HG03521 (cell line): Measurements from ENCODE around the gene KRT79.

ENCODE experiments used
- ATAC-seq: cut with Tn5 transposase; IDR thresholded peaks from one replicate; pipeline ENCODE4 v1.9.1; 2021; ENCODE audit warnings: mild to moderate bottlenecking, moderate library complexity; ENCODE audit not compliant: unreplicated experiment

KRT79 gene

DNA sequence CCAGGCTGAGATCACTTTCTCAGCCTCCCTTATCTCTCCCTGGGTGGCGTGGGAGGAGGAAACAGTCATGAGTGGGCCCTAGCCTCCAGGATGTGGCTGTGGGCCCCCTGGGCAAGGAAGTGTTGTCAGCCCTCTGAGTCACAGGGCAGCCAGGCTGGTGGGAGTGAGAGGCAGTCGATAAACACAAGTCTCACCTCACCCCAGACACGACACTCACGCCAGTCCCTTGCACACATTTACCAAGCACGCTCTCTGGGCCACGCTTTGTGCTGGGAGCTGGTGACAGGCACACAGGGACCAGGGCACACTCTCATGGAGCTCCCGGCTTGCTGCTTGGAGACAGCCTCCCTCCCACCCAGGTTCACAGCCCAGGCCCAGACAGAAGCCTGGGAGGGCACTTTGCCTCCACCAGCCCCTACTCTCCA, 1.9 kb upstream of the KRT79 start:
- ATAC-seq, result no peak

DNA sequence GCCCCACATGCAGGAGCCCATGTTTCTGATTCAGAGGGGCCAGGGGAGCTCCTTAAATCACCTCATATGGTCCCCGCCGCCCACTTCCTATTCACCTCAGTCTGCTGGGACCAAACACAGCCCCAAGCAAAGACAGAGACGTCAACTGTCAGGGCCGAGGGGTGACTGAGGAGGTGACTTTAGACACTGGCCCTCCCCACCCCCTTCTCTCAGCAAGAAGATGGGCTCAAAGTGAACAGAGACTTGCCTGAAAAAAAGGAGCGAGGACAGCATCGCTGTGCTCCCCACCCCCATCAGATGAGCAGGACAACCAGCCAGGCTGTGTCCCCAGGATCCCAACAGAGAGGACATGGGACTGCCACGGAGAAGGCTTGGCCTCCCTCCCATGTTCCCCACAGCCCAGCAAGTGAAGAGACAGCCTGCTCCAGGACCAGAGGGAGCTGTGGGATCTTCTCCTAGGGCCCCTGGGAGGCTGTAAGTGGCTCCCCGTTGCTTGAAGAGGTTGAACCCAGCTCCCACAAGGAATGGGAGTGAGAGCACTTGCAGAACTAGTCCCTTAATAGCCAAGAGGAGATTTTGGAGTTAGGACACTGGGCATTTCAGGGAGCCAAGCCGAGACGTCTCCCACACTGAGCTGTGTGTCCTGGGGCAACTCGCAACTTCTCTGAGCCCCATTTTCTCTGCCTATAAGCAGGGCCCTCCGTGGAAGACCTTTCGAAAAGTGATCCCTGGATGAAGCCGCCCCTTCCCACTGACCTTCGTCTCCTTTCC, 1.3 kb upstream of the KRT79 start:
- no peak for ATAC-seq

DNA sequence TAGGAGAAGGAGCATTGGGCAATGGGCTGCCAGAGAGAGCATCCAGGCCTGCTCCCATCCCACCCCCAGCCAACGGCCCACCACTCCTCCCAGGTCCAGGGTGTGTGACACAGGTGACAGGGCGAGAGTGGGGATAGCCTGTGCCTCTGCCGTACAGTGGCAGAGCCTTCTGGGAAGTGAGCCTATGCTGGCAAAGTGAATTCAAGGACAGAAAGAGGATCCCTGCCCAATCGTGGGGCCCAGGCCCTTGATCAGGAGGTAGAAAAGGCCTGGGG, 553 bp upstream of the KRT79 start:
- ATAC-seq, result no peak

DNA sequence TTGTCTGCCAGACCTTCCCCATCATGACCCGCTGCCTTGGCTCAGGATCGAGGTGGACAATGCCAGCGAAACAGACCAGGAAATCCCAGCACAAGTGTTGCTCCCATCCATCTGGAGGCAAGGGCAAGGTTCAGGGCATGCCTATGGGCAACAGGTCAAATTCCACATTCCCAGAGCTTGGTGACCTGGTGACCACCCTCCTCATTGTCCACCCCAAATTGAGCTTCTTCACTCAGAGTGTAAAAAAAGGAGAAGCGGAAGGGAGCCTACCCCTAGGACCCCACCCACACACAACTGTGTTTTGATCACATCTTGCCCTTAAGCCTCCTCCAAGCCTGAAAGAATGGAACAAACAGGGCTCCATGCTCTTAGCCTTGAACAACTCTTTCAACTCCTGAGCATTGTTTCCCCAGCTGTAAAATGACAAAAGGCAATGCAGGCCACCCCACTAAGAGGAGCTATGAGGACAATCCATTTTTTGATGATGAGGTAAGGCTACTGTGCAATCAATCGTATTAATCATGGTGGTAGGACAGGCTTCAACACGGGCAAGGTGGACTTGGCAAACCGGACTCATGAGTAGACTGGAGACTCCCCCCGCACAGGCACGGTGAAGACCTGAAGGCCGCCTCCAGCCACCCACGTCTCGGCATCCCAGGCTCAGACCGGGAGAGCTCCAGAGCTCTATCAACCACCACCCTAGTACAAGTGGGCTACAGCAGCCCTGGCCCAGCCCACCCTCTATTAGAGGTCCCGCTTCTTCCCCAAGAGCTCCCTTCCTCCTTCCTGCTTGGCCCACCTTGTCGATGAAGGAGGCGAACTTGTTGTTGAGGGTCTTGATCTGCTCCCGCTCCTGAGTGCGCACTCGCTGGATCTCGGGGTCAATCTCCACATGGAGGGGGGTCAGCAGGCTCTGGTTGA, 866 bp downstream of the KRT79 start:
- ATAC-seq, result no peak

DNA sequence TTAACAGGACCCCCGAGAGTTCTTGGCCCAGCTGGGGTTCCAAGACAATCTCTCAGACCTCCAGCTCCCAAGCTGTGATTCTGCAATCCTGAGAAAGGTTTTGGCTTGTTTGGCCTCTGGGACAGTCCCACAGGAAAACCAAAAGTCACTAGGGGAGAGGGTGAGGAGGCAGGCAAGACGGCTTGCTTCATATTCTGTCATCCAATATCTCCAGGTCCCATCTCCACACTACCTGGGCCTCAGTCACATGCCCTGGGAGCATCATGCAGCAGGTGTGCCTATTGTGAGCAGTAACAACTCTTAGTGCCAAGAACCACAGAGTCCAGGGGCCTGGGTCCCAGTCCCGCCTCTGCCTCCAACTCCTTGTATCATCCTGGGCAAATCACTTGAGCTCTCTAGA, 1.7 kb downstream of the KRT79 start:
- ATAC-seq, result no peak

DNA sequence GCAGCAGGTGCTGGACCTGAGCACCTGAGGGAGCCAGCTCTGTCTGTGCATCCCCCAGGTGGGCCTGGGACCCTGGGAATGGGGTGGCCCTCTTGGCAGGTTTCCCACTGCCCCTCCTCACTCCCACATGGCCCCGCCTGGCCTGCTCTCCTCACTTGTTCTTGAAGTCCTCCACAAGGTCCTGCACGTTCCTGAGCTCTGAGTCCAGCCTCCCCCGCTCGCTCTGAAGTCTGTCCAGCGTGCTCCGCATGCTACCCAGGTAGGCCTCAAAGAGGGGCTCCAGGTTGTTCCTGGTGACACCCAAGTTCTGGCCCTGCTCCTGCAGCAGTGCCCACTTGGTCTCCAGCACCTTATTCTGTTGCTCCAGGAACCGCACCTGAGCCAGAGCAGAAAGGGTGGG, 2.9 kb downstream of the KRT79 start:
- no peak for ATAC-seq

DNA sequence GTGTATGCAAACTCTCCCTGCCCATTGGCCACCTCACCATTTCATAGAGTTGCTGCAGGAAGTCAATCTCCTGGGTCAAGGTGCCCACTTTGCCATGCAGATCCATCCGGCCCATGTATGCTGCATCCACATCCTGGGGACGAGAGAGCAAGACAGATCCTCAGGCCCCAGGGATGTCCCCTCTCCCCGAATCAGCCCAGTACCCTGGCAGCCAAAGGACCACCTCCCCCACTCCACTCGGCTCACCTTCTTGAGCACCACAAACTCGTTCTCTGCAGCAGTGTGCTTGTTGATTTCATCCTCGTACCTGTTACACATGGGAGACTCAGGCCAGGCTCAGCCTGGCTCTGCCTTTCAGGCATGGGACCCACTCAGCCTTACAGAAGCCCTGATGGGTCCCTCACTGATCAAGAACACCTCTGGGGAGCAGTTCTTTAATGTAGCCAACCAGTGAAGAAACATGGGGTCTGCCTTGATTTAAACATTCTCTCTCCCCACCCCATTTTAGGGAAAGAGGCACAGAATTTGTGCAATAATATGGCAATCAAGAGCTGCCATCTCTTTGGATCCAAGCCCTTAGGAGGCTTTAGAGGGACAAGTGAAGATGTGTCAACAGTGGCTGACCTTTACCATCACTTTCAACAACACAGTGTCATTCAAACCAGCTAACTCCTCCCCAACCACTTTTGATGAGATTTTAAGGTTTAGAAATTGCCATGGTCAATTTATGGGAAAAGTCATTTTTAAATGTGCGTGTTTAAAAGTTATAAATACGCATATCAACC, 3.9 kb downstream of the KRT79 start:
- ATAC-seq, result no peak

DNA sequence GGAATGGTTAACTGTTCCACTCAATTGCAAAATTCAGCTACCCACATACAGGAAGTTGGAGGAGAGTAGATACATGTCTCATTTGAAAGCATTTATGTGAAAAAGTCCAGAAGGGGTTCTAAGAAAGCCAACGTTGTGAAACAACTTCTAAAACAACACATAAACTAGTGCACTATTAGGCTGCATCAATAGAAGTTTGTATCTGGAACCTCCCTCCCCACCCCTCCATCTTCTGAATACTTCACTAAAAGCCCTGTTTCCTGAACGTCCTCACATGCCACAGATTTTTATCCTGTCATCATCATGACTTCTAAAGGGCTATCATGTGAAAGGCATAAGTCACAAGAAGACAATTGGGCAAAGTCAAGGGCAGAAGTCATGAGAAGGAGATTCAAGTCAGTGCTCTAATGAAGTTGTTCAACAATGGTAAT, 5.5 kb downstream of the KRT79 start:
- ATAC-seq, result no peak

DNA sequence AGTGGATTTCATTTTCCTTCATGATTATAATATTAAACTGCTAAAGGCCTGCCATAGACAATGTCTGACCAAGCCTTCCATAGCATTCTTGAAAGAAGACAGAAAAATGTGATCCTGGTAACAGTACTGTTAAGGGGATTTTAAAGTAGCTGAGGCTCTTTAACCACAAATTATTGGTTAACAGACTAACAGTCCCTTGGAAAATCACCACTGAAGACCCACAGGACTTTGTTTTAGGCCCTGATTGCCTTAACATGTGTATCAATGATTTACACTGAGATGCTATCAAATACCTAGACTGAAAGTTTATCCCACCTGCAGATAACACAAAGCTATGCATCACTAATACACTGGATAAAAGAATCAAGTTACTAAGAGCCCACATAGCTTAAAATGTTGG, 6.0 kb downstream of the KRT79 start:
- ATAC-seq, result no peak

DNA sequence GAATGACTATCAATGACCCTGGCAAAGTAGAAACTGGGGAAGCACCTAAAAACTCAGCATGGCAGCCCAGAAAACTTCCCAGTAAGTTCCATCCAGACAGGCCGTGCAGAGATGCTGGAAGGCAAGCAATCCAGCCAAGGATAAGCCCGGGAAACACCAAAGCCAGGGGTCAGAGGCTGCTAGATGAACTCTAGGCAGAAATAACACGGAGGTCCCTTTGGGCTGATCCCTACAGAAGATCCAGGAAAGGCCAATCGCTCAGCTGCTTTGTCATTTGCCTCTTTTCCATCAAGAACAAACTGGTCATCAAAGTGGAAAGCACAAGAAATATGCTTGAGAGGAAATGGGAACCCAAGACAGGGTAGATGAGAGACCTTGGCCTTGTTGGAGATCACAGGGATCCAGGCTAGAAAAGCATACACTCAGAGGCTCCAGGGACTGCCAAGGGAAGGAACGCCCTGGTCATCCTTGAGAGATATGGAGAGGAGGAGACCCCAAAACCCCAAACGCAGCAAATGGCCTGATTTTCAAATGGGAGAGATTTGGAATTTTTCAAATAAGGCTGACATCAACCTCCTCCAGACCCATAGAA, 6.5 kb downstream of the KRT79 start:
- no peak for ATAC-seq

DNA sequence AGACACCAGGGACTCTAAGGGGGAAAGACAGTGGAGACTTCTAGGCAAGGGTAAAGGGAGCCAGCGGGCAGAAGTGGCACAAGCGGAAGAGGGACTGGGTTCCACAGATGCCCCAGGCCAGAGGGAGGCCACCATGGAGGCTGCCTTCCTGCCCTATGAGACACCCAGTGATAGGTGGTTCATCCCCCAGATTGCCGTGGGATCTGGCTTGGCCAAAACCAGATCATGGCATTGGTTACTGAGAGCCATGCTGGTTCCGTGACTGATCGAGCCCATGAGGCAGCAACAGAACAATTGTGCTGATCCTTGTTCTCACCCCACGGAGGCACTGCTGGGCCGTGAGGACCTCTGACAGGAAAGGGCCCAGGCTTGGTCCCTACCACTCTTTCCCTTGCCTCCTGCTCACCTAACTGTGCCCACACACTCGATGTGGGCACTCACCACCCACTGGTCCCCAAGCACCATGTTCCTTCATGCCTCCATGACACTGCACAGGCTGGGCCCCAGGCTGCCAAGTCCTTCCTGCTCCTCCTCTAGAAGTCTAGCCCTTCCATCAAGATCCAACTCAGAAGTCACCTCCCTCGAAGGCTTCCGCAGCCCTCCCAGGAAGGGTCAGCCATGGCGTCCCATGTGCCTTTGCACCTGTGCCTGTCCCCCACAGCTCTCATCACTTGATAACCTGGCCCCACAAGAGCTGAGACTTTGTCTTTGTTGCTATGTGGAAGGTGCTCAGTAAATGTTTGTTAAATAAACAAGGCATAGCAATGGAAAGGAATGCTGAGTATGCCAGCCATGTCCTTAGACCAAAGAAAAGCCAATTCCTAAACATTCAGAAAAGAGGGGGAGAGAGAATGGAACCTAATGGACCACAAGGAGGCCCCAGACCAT, 7.3 kb downstream of the KRT79 start:
- ATAC-seq, result no peak

DNA sequence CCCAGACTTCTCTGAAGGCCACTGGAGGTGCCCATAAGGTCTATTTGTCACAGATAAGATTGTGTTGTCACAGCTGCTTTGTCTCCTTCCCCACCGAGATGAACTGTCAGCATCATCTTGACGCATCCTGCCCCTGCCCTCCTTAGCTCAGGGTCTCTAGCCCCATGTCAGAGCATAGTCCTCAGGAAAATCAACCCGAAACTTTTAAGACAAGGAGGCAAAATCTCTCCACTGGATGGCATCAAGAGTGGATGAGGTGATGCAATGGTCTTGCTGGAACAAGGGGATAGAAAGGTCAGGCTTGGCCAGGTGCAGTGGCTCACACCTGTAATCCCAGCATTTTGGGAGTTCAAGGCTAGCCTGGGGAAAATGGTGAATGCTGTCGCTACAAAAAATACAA, 8.2 kb downstream of the KRT79 start:
- no peak for ATAC-seq

DNA sequence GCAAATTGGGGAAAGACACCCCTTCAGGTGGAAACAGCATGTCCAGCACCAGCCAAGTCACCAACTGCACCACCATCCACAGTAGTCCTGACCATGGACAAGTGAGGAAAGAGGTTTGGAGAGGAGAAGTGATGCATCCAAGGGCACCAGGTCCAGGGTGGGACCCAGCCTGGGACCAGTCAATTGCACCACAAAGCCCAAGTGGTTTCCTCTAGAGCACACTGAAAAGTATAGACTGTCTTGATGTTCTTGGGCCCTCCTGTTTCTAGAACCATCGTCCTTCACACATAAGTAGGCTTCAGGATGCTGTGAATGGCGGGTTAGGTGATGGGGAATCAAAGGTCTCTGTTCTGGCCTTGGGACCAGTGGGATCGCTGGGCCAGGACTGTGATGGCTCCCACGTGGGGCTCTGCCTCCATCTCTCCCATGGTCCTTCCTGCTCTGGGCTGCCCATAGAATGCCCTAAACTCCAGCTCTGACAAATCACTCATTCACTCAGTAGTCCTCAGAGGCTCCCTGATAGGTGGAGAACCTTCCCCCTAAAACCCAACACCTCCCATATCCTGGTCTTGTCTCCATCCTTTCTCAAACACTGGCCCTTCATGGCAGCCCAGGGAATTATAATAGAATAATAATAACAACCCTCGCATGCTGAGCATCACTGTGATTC, 9.2 kb downstream of the KRT79 start:
- ATAC-seq, result no peak

DNA sequence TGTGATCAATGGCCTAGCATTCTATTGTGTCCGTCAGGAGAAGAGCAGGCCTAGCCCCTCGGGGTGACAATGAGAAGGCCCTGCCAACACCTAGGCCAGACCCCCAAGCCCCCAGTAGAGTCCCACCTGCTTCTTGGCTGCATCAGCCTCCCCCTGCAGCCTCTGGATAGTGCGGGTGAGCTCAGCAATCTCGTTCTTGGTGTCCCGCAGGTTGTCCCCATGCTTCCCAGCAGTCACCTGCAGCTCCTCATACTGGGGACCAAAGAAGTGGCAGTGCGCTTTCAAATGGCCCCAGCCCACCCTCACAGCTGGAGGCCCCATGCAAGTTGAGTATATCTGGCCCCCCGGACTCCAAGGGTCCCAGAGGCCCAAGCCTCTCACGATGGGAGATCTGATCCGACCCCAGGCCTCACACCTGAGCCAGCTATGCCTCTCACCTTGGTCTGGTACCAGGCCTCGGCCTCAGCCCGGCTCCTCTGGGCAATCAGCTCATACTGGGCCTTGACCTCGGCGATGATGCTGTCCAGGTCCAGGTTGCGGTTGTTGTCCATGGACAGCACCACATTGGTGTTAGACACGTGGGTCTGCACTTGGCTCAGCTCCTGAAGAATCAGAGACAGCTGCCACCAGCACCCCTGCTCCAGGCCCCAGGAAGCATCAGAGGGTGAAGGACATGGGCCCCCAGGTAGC, 10.2 kb downstream of the KRT79 start:
- no peak for ATAC-seq

DNA sequence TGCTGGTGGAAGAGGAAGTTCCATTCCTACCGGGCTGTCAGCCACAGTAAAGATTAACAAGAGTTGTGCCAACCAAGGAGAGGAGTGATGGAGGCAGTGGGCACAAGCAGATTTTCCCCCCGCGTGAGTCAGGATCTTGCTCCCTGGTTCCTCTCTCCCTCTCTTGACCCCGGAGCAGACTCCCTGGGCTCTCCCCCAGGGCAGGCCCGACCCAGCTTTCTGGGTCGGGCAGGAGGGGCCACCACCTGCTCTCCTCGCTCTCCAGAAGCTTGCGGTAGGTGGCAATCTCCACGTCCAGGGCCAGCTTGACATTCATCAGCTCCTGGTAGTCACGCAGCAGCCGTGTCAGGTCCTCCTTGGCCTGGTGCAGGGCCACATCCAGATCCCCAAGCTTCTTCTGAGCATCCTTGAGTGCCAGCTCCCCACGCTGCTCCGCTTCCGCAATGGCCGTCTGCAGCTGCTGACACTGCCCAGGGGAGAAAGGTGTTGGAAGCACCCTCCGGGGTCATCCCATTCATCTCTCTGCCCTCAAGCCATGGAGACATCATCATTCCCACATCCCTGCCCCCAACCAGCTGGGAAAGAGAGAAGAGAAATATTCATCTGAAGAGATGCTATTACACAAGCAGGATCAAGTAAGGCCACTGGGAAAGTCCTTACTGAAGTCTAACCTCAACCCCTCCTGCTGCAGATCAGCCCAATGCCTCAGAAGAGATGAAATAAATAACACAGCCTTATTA, 11.2 kb downstream of the KRT79 start:
- ATAC-seq, result no peak

DNA sequence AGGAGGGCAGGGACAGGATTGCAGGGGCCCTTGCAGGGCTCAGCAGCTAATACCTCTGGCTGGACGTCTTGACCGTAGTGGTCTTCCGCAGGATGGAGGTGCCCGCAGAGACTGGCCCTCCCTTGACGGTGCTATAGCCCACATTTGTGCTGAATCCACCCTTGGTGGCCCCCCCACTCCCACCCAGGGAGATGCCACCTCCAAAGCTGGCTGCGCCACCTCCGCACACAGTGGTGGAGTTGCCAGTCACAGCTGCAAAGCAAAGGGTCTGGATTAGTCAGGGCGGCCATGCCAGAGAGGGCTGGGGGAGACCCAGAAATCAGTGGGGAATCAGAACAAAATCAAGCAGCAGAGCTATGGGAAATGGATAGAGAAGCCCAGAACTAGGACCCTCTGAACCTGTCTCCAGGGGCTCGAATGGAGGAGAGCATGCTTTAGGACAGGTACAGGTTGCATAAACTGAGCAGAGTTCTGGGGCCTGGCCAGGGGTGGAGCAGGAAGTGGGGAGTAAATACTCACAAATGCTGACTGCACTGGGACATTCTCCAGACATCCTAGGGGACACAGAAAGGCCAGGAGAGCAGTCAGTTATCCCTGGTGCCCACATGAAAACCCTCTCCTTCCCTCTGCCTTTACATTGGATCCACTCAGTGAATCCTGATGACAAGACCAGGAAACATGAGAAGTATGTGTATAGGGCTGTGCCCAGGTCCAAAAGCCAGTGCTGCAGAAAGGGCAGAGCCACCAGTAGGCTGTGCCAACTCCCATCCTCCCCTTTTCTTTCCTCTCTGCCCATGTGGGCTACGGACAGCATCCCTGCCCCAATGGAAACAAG, 12.1 kb downstream of the KRT79 start:
- no peak for ATAC-seq

DNA sequence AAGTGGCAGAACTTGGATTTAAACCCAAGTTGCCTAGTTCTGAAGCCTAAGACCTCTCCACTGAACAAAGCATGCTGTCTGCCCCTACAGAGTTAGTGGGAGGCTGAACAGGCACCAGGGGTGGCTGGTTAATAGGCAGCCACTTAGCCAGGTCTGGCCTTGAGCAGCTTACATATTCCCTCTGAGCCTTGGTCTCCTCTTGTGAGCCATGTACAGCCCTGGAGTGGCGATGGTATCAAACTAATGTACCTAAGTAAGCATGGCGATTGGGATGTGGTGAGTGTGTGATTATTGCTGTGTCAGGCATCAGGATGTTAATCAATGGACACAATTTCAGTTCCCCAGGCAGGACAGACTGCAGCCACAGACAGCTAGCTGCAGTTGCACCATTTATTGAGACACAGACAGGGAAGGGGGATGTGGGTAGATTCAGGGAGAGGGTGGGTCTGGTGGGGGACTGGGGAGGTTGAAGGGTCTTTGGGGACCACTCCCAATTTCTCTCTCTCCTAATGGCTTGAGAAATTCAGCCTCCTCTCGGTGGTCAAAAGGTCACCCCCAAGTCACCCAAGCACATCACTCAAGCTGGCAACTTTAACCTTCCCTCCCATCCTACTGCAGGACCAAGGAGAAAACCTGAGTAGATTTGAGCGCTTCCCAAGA, 12.9 kb downstream of the KRT79 start:
- no peak for ATAC-seq
